T-helper 2 cell treated with Interferon-gamma antibody and Interleukin-4, amounts not matched to agents 100 ng/mL and 5 ng/mL, for 36 hours (primary cell): ENCODE results near the gene ZNF681. TPM values are rescaled to one million over a fixed set of nuclear protein-coding genes. Genes with fewer than 3 reads are reported as not detected.
"Not testable (repeated sequence)": the region's sequence is repeated elsewhere in the genome, so short reads cannot be mapped to it uniquely, and the experiment has no call there.

Experiments
- intact Hi-C: fragments of 100-400 bp; cut with micrococcal nuclease; formaldehyde crosslinking; loops from one replicate; pipeline ENCODE4 v1.15.1; 2023
- total RNA-seq: library from RNA; stranded (reverse); gene quantifications from 2 replicates; pipeline ENCODE4 v1.2.3, GENCODE V29; 2022

Gene ZNF681
- total RNA-seq, 1 donor from 2014 or later: 3.7 TPM

DNA sequence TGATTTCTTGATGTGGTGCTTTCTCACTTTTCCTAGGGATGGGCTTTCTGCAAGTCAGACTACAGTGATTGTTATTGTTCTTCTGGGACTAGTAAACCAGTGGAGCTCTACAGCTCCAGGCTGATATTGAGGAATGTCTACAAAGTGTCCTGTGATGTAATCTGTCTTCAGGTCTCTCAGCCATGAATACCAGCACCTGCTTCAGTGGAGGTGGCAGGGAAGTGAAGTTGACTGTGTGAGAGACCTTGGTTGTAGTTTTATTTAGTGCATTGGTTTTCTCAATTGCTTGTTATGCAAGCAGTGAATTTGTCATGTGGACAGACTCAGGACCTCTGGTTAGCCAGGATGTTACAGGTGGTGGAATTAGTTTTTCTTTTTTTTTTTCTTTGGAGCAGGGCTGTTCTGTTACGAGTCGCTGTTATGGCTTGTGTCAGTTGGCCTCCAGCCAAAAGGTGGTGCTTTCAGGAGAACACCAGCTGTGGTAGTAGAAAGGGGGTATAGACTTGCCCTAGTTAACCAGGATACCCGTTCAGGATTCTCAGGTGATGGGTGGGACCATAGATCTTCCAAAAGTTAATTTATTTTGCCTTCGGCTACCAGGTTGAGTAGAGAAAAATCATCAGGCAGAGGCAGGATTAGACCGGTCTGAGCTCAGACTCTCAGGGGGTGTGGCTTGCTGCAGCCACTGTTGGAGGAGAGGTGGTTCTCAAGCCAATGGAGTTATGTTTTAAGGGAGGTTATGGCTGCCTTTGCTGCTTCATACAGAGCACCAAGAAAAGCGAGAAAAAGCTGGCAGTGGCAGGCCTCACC lies 59.8 kb downstream of the ZNF681 start:
- intact Hi-C loops: no loop called here

DNA sequence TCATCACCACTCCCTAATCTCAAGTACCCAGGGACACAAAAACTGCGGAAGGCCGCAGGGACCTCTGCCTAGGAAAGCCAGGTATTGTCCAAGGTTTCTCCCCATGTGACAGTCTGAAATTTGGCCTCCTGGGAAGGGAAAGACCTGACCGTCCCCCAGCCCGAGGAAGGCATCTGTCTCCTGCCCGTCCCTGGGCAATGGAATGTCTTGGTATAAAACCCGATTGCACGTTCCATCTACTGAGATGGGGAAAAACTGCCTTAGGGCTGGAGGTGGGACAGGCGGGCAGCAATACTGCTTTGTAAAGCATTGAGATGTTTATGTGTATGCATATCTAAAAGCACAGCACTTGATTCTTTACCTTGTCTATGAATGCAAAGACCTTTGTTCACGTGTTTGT lies 65.8 kb downstream of the ZNF681 start:
- intact Hi-C loops: not testable (repeated sequence)

Other genes with a start within 250 kb of the ZNF681 start
- gene ZNF675, start 71.7 kb downstream of the ZNF681 start, total RNA-seq: 19.2 and 20.6 TPM in 2 replicates
- gene ZNF726, start 156.0 kb upstream of the ZNF681 start, total RNA-seq: 10.2 and 11.0 TPM in 2 replicates